ENCODE measurements around the gene TRIP6. TPM values are rescaled to one million over a fixed set of nuclear protein-coding genes. Genes with fewer than 3 reads are reported as not detected.
A peak's percentile ranks its signal among the peaks of the same experiment; 100 is the strongest.

Gene TRIP6
- total RNA-seq, 2 donors from 2014 or later = 71.9 to 103 TPM

GRCh38 chr7:100830396-100830795 lies 36.8 kb upstream of the TRIP6 start:
- TF ChIP-seq CTCF (IDR thresholded peaks at IDR 0.05) = no peak
- DNase-seq (ENCODE audit: low spot score) (no peak), ATAC-seq (ENCODE audit: insufficient number of reproducible peaks, low FRiP score, low read depth) (no peak)
- Histone ChIP-seq H3K36me3 (no peaks in the 10 kb centered on the region), H3K9me3 (no peaks in the 10 kb centered on the region), H3K4me3 (no peak overlapping the region), H3K4me1 (ENCODE audit: control insufficient read depth in 1 of 2, low read depth in 2 of 2) (peaks cover 0 to 19% of the 10 kb centered on the region in 2 donors), H3K27ac (no peak overlapping the region), H3K27me3 (replicated peaks; ENCODE audit: insufficient read depth) (peaks cover 10% of the 10 kb centered on the region)

- TF ChIP-seq CTCF (IDR thresholded peaks at IDR 0.05) = no peak
- Histone ChIP-seq H3K36me3 (no peaks in the 10 kb centered on the region), H3K4me1 (ENCODE audit: control insufficient read depth in 1 of 2, low read depth in 2 of 2) (peaks cover 0 to 10% of the 10 kb centered on the region in 2 donors), H3K27me3 (replicated peaks; ENCODE audit: insufficient read depth) (peaks cover 5% of the 10 kb centered on the region), H3K4me3 (no peak overlapping the region), H3K27ac (no peak overlapping the region), H3K9me3 (no peaks in the 10 kb centered on the region)
- no peak for ATAC-seq (ENCODE audit: insufficient number of reproducible peaks, low FRiP score, low read depth)
- no peak for DNase-seq (ENCODE audit: low spot score)
Observed at GRCh38 chr7:100832281-100832633, 34.9 kb upstream of the TRIP6 start.

GRCh38 chr7:100835903-100836811 lies 31.0 kb upstream of the TRIP6 start:
- H3K27ac ChIP-seq = no peak overlapping the region

GRCh38 chr7:100836812-100837098 lies 30.4 kb upstream of the TRIP6 start:
- H3K27ac ChIP-seq = peak overlapping the region; percentile 75 to 78
- no peaks in the 10 kb centered on the region for H3K9me3 ChIP-seq
- no peak for DNase-seq (ENCODE audit: low spot score)
- TF ChIP-seq CTCF (IDR thresholded peaks at IDR 0.05) = no peak
- H3K4me3 ChIP-seq = peak overlapping the region; percentile 75
- peaks cover 0 to 4% of the 10 kb centered on the region in 2 donors for H3K4me1 ChIP-seq (ENCODE audit: control insufficient read depth in 1 of 2, low read depth in 2 of 2)
- no peaks in the 10 kb centered on the region for H3K36me3 ChIP-seq
- ATAC-seq (ENCODE audit: insufficient number of reproducible peaks, low FRiP score, low read depth) = no peak
- no peaks in the 10 kb centered on the region for H3K27me3 ChIP-seq (replicated peaks; ENCODE audit: insufficient read depth)

More at GRCh38 chr7:100835903-100836811, 31.0 kb upstream of the TRIP6 start:
- Histone ChIP-seq H3K36me3 (no peaks in the 10 kb centered on the region), H3K27me3 (replicated peaks; ENCODE audit: insufficient read depth) (no peaks in the 10 kb centered on the region), H3K4me1 (ENCODE audit: control insufficient read depth in 1 of 2, low read depth in 2 of 2) (peaks cover 0 to 4% of the 10 kb centered on the region in 2 donors), H3K9me3 (no peaks in the 10 kb centered on the region), H3K4me3 (no peak overlapping the region)
- TF ChIP-seq CTCF (IDR thresholded peaks at IDR 0.05) = no peak
- ATAC-seq (ENCODE audit: insufficient number of reproducible peaks, low FRiP score, low read depth) = no peak
- DNase-seq (ENCODE audit: low spot score) = no peak

GRCh38 chr7:100837099-100837836 lies 29.9 kb upstream of the TRIP6 start:
- Histone ChIP-seq H3K4me1 (ENCODE audit: control insufficient read depth in 1 of 2, low read depth in 2 of 2) (peaks cover 0 to 4% of the 10 kb centered on the region in 2 donors), H3K9me3 (no peaks in the 10 kb centered on the region), H3K27me3 (replicated peaks; ENCODE audit: insufficient read depth) (no peaks in the 10 kb centered on the region), H3K4me3 (peak overlapping the region; percentile 75), H3K36me3 (no peaks in the 10 kb centered on the region), H3K27ac (peak overlapping the region; percentile 75 to 78)
- peak; percentile 94 for ATAC-seq (ENCODE audit: insufficient number of reproducible peaks, low FRiP score, low read depth)
- peak; percentile 62 for DNase-seq (ENCODE audit: low spot score)
- TF ChIP-seq CTCF (IDR thresholded peaks at IDR 0.05) = no peak
